Measurements from ENCODE around the gene ADGRF3. TPM values are rescaled to one million over a fixed set of nuclear protein-coding genes. Genes with fewer than 3 reads are reported as not detected.

Gene ADGRF3
- total and polyA plus RNA-seq, 9 of the 15 experiments (the other 6 are each of a cell fraction or from before 2014, with no cell fraction given): 0.04 to 0.54 (median 0.16) TPM; not detected in 2

DNA sequence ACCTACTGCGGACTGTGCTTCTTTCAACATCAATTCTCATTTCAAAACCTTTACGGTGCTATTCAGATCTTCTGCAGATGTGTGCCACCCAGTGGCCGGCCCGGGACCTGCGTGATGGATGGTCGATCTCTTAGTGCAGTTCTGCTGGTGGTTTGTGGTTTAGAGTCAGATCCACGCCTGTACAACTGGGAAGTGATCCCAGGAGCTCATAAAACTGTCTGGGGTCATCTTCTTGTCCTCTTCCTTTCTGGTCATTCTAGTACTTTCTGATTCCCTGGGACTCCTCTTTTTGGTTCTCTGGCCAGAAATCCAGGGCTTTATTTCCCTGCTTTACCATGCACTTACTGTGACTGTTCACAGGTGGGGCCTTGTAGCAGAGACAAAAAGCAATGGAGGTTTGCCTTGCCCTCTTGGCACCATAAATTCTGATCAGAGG is 16.5 kb downstream of the ADGRF3 start (continued):
- TF ChIP-seq, protein P1, sequence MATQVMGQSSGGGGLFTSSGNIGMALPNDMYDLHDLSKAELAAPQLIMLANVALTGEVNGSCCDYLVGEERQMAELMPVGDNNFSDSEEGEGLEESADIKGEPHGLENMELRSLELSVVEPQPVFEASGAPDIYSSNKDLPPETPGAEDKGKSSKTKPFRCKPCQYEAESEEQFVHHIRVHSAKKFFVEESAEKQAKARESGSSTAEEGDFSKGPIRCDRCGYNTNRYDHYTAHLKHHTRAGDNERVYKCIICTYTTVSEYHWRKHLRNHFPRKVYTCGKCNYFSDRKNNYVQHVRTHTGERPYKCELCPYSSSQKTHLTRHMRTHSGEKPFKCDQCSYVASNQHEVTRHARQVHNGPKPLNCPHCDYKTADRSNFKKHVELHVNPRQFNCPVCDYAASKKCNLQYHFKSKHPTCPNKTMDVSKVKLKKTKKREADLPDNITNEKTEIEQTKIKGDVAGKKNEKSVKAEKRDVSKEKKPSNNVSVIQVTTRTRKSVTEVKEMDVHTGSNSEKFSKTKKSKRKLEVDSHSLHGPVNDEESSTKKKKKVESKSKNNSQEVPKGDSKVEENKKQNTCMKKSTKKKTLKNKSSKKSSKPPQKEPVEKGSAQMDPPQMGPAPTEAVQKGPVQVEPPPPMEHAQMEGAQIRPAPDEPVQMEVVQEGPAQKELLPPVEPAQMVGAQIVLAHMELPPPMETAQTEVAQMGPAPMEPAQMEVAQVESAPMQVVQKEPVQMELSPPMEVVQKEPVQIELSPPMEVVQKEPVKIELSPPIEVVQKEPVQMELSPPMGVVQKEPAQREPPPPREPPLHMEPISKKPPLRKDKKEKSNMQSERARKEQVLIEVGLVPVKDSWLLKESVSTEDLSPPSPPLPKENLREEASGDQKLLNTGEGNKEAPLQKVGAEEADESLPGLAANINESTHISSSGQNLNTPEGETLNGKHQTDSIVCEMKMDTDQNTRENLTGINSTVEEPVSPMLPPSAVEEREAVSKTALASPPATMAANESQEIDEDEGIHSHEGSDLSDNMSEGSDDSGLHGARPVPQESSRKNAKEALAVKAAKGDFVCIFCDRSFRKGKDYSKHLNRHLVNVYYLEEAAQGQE (IDR thresholded peaks at IDR 0.05; ENCODE audit: borderline replicate concordance): peak; percentile 84
- TF ChIP-seq, protein P1 (CRISPR knock-in tag; IDR thresholded peaks at IDR 0.05; ENCODE audit: low read depth): no peak
- no peak for TF ChIP-seq ZNF785 (CRISPR knock-in tag; IDR thresholded peaks at IDR 0.05)
- no peak for TF ChIP-seq TOE1 (IDR thresholded peaks at IDR 0.05; ENCODE audit: borderline replicate concordance)
- no peak for TF ChIP-seq TOE1 (CRISPR knock-in tag; IDR thresholded peaks at IDR 0.05; ENCODE audit: borderline replicate concordance, low read depth)
- no peak for TF ChIP-seq HNRNPUL1 (IDR thresholded peaks at IDR 0.05; ENCODE audit: low read length)
- TF ChIP-seq RBM14 (IDR thresholded peaks at IDR 0.05; ENCODE audit: borderline replicate concordance, insufficient read depth, low read depth, low read length): no peak
- TF ChIP-seq, protein P2, sequence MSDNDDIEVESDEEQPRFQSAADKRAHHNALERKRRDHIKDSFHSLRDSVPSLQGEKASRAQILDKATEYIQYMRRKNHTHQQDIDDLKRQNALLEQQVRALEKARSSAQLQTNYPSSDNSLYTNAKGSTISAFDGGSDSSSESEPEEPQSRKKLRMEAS (CRISPR knock-in tag; IDR thresholded peaks at IDR 0.05): no peak
- TF ChIP-seq L3MBTL2 (IDR thresholded peaks at IDR 0.05): no peak
- TF ChIP-seq DACH1 (IDR thresholded peaks at IDR 0.05; ENCODE audit: partially characterized antibody): no peak
- no peak for TF ChIP-seq NONO (IDR thresholded peaks at IDR 0.05; ENCODE audit: low read depth in 2 of 2, low read length in 1 of 2)
- no peak for TF ChIP-seq ARID2 (IDR thresholded peaks at IDR 0.05)
- peak; percentile 4; the same call in 1 of the 2 replicates for TF ChIP-seq SPI1 (IDR thresholded peaks at IDR 0.05; ENCODE audit: borderline replicate concordance, low read depth, low read length)
- no peak for TF ChIP-seq SUPT5H (IDR thresholded peaks at IDR 0.05)
- peak; percentile 69; the same call in 1 of the 2 replicates for TF ChIP-seq NBN (IDR thresholded peaks at IDR 0.05; ENCODE audit: low read depth)
- TF ChIP-seq ZNF699 (CRISPR knock-in tag; IDR thresholded peaks at IDR 0.05; ENCODE audit: insufficient replicate concordance): no peak
- TF ChIP-seq, protein P3, sequence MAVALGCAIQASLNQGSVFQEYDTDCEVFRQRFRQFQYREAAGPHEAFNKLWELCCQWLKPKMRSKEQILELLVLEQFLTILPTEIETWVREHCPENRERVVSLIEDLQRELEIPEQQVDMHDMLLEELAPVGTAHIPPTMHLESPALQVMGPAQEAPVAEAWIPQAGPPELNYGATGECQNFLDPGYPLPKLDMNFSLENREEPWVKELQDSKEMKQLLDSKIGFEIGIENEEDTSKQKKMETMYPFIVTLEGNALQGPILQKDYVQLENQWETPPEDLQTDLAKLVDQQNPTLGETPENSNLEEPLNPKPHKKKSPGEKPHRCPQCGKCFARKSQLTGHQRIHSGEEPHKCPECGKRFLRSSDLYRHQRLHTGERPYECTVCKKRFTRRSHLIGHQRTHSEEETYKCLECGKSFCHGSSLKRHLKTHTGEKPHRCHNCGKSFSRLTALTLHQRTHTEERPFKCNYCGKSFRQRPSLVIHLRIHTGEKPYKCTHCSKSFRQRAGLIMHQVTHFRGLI (CRISPR knock-in tag; IDR thresholded peaks at IDR 0.05): no peak
- TF ChIP-seq, protein P4, sequence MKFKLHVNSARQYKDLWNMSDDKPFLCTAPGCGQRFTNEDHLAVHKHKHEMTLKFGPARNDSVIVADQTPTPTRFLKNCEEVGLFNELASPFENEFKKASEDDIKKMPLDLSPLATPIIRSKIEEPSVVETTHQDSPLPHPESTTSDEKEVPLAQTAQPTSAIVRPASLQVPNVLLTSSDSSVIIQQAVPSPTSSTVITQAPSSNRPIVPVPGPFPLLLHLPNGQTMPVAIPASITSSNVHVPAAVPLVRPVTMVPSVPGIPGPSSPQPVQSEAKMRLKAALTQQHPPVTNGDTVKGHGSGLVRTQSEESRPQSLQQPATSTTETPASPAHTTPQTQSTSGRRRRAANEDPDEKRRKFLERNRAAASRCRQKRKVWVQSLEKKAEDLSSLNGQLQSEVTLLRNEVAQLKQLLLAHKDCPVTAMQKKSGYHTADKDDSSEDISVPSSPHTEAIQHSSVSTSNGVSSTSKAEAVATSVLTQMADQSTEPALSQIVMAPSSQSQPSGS (CRISPR knock-in tag; IDR thresholded peaks at IDR 0.05): no peak
- TF ChIP-seq ZNF24 (IDR thresholded peaks at IDR 0.05): no peak
